H9 (cell line): Measurements from ENCODE around the gene ACBD7. TPM values are rescaled to one million over a fixed set of nuclear protein-coding genes. Genes with fewer than 3 reads are reported as not detected.
A peak's percentile ranks its signal among the peaks of the same experiment; 100 is the strongest.

Experiments
- DNase-seq: peaks from one replicate; pipeline ENCODE4 v3.0.0-alpha.2; 2017
- H2AFZ ChIP-seq: one replicate; pipeline ENCODE4 v1.6.1; 2013; ENCODE audit warnings: mild to moderate bottlenecking, low read length, control low read depth, moderate library complexity
- H2AK5ac ChIP-seq: 2 replicates; pipeline ENCODE4 v1.6.1; 2013; ENCODE audit warnings: low read length, control low read depth, mixed read lengths; ENCODE audit not compliant: insufficient read length
- H2BK120ac ChIP-seq: one replicate; pipeline ENCODE4 v1.6.1; 2013; ENCODE audit warnings: low read depth, mild to moderate bottlenecking, low read length, control low read depth, inconsistent platforms; ENCODE audit not compliant: poor library complexity, severe bottlenecking
- H2BK12ac ChIP-seq: 2 replicates; pipeline ENCODE4 v1.6.1; 2013; ENCODE audit warnings: low read length, control low read depth, mixed read lengths, low read depth; ENCODE audit not compliant: insufficient read length
- H2BK15ac ChIP-seq: 2 replicates; pipeline ENCODE4 v1.6.1; 2013; ENCODE audit warnings: low read depth, low read length, control low read depth
- H2BK20ac ChIP-seq: one replicate; pipeline ENCODE4 v1.6.1; 2013; ENCODE audit warnings: low read depth, mild to moderate bottlenecking, low read length, control low read depth, inconsistent platforms; ENCODE audit not compliant: poor library complexity, severe bottlenecking
- H2BK5ac ChIP-seq: 2 replicates; pipeline ENCODE4 v1.6.1; 2013; ENCODE audit warnings: low read length, control low read depth, mixed read lengths; ENCODE audit not compliant: insufficient read length
- H3K14ac ChIP-seq: 2 replicates; pipeline ENCODE4 v1.6.1; 2013; ENCODE audit warnings: low read length, control low read depth; ENCODE audit not compliant: insufficient read depth
- H3K18ac ChIP-seq: 2 replicates; pipeline ENCODE4 v1.6.1; 2013; ENCODE audit warnings: low read depth, mild to moderate bottlenecking, mixed read lengths, low read length, control low read depth; ENCODE audit not compliant: insufficient read length
- H3K23ac ChIP-seq: 2 replicates; pipeline ENCODE4 v1.6.1; 2013; ENCODE audit warnings: low read length, control low read depth, mixed read lengths, low read depth; ENCODE audit not compliant: insufficient read length
- H3K23me2 ChIP-seq: 2 replicates; pipeline ENCODE4 v1.6.1; 2013; ENCODE audit warnings: low read depth, mild to moderate bottlenecking, mixed read lengths, low read length, control low read depth; ENCODE audit not compliant: insufficient read length, poor library complexity, severe bottlenecking
- H3K27ac ChIP-seq: 2 replicates; pipeline ENCODE4 v1.5.1; 2013; ENCODE audit warnings: low read length, control low read depth, mixed read lengths, low read depth; ENCODE audit not compliant: insufficient read length
- H3K27me3 ChIP-seq: 2 replicates; pipeline ENCODE4 v1.6.1; 2013; ENCODE audit warnings: low read length, control low read depth, inconsistent platforms; ENCODE audit not compliant: insufficient read depth
- H3K4ac ChIP-seq: 2 replicates; pipeline ENCODE4 v1.6.1; 2013; ENCODE audit warnings: low read depth, mild to moderate bottlenecking, control low read depth, inconsistent platforms, low read length, moderate library complexity
- H3K4me1 ChIP-seq: 2 replicates; pipeline ENCODE4 v1.6.1; 2013; ENCODE audit warnings: low read length, control low read depth, inconsistent platforms; ENCODE audit not compliant: insufficient read depth
- H3K4me2 ChIP-seq: 2 replicates; pipeline ENCODE4 v1.6.1; 2013; ENCODE audit warnings: low read length, control low read depth, mixed read lengths; ENCODE audit not compliant: insufficient read length, insufficient read depth
- H3K56ac ChIP-seq: 2 replicates; pipeline ENCODE4 v1.6.1; 2013; ENCODE audit warnings: low read depth, mild to moderate bottlenecking, mixed read lengths, low read length, control low read depth; ENCODE audit not compliant: insufficient read length
- H3K79me1 ChIP-seq: 2 replicates; pipeline ENCODE4 v1.6.1; 2013; ENCODE audit warnings: low read depth, mild to moderate bottlenecking, moderate library complexity, low read length, control low read depth, inconsistent platforms; ENCODE audit not compliant: insufficient read depth, poor library complexity, severe bottlenecking
- H3K79me2 ChIP-seq: 2 replicates; pipeline ENCODE4 v1.6.1; 2013; ENCODE audit warnings: low read length, control low read depth, inconsistent platforms; ENCODE audit not compliant: insufficient read depth
- H3K9ac ChIP-seq: 2 replicates; pipeline ENCODE4 v1.6.1; 2013; ENCODE audit warnings: low read length, control low read depth, mixed read lengths; ENCODE audit not compliant: insufficient read length; ENCODE audit errors: extremely low read depth
- H3K9me3 ChIP-seq: one replicate; pipeline ENCODE4 v1.6.1; 2013; ENCODE audit warnings: low read depth, low read length, inconsistent platforms; ENCODE audit not compliant: control insufficient read depth
- H3T11ph ChIP-seq: one replicate; pipeline ENCODE4 v1.6.1; 2013; ENCODE audit warnings: mild to moderate bottlenecking, low read length, control low read depth, inconsistent platforms
- H4K20me1 ChIP-seq: one replicate; pipeline ENCODE4 v1.6.1; 2013; ENCODE audit not compliant: control insufficient read depth, insufficient read length, insufficient read depth
- H4K5ac ChIP-seq: 2 replicates; pipeline ENCODE4 v1.6.1; 2013; ENCODE audit warnings: low read depth, mild to moderate bottlenecking, mixed read lengths, low read length, control low read depth; ENCODE audit not compliant: insufficient read length
- H4K8ac ChIP-seq: replicated peaks from 2 replicates; pipeline ENCODE4 v1.6.1; 2013; ENCODE audit warnings: low read length, control low read depth, mixed read lengths, low read depth; ENCODE audit not compliant: insufficient read length
- H4K91ac ChIP-seq: 2 replicates; pipeline ENCODE4 v1.6.1; 2013; ENCODE audit warnings: low read depth, mild to moderate bottlenecking, moderate library complexity, mixed read lengths, low read length, control low read depth; ENCODE audit not compliant: insufficient read length
- H3K27ac Mint-ChIP-seq, 3 experiments: 2 replicates in 2 of 3; 3 replicates in 1 of 3; pipeline ENCODE4 v1.8.0; 2020 to 2021; ENCODE audit warnings: mixed read lengths in 3 of 3, mild to moderate bottlenecking in 1 of 3, moderate library complexity in 1 of 3
- H3K27me3 Mint-ChIP-seq: 2 replicates; pipeline ENCODE4 v1.8.0; 2021; ENCODE audit warnings: low read depth, mild to moderate bottlenecking, moderate library complexity, mixed read lengths
- H3K36me3 Mint-ChIP-seq, 3 experiments: 2 replicates in 2 of 3; 3 replicates in 1 of 3; pipeline ENCODE4 v1.8.0; 2020 to 2021; ENCODE audit warnings: low read depth in 3 of 3, mixed read lengths in 3 of 3; ENCODE audit not compliant: insufficient read depth in 1 of 3
- H3K4me1 Mint-ChIP-seq, 2 experiments: 2 replicates each; pipeline ENCODE4 v1.8.0; 2020; ENCODE audit warnings: mixed read lengths in 2 of 2
- H3K4me3 Mint-ChIP-seq, 2 experiments: 2 replicates in 1 of 2; 3 replicates in 1 of 2; pipeline ENCODE4 v1.8.0; 2020 to 2021; ENCODE audit warnings: mild to moderate bottlenecking in 2 of 2, mixed read lengths in 2 of 2, moderate library complexity in 1 of 2
- H3K9me3 Mint-ChIP-seq, 2 experiments: 2 replicates in 1 of 2; 3 replicates in 1 of 2; pipeline ENCODE4 v1.8.0; 2020; ENCODE audit warnings: mild to moderate bottlenecking in 2 of 2, mixed read lengths in 2 of 2, moderate library complexity in 1 of 2
- whole genome bisulfite sequencing: extraction: QIAGEN DNeasy Blood & Tissue Kit; methylation state at CpG from one replicate; pipeline ENCODE4 v1.1.7; 2013; ENCODE audit warnings: missing lambda C conversion rate, low lambda C conversion rate, mixed read lengths; ENCODE audit not compliant: insufficient read length; ENCODE audit errors: extremely low coverage; 5-methylcytosine and 5-hydroxymethylcytosine counted together
- total RNA-seq: library from RNA; stranded (reverse); gene quantifications from 2 replicates; pipeline ENCODE4 v1.2.1, GENCODE V29; 2021
- TF ChIP-seq, protein P1 (sequence below): fragments of 200-600 bp; sonication (generic); conservative IDR thresholded peaks from 3 replicates; pipeline ENCODE4 v1.8.0; 2021; ENCODE audit warnings: antibody characterized with exemption, mild to moderate bottlenecking

The ACBD7 gene
- total RNA-seq, 1 experiment from 2014 or later: 25.0 TPM

DNA sequence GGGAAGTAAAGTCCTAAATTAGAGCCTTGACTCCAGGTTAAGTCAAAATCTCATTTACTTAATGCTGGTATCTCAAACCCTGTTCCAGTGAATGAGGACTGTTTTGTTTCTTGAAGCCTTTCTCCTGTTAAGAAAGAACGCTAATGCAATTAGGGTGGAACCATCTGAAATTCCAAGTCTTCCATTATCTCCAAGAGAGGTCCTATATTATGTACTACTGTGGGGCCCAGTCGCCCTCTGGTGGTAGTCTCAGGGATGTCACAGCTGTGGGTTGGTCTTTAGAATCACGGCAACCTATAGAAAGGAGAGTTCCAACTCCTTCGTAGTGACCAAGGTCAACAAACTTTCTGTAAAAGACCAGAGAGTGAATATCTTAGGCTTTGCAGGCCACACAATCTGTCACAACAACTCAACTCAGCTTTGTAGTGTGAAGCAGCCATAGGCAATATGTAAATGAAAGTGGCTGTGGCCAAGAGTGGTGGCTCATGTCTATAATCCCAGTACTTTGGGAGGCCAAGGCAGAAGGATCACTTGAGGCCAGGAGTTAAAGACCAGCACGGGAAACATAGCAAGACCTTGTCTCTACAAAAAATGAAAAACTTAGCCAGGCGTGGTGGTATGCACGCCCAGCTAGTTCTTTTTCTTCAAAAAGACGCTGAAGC, 17.9 kb upstream of the ACBD7 start:
- H3K4me3 Mint-ChIP-seq: no peak overlapping the region
- Histone ChIP-seq H3K79me1 (no peaks in the 10 kb centered on the region), H3T11ph (no peak overlapping the region)

More for the DNA sequence above, 17.9 kb upstream of the ACBD7 start:
- H4K91ac ChIP-seq: no peak overlapping the region
- H2BK12ac ChIP-seq: no peak overlapping the region
- no peak overlapping the region for H4K5ac ChIP-seq
- no peak overlapping the region for H3K27ac ChIP-seq
- H3K27ac Mint-ChIP-seq: no peak overlapping the region
- no peak overlapping the region for H3K18ac ChIP-seq
- H3K4me2 ChIP-seq: no peak overlapping the region
- no peaks in the 10 kb centered on the region for H3K79me2 ChIP-seq
- no peak overlapping the region for H3K23ac ChIP-seq
- no peak overlapping the region for H4K8ac ChIP-seq
- H3K36me3 Mint-ChIP-seq: peaks cover 16 to 62% (median 50%) of the 10 kb centered on the region in 3 experiments; a peak in 6 of 7 replicates
- no peaks in the 10 kb centered on the region; the same call in 1 of the 2 replicates for H3K27me3 ChIP-seq
- H2BK120ac ChIP-seq: no peak overlapping the region
- H3K27me3 Mint-ChIP-seq: no peaks in the 10 kb centered on the region
- no CpG with 5 or more reads among the region's 8 CpGs for WGBS
- H3K9me3 Mint-ChIP-seq: no peaks in the 10 kb centered on the region
- H3K4me1 Mint-ChIP-seq: no peaks in the 10 kb centered on the region
- peak; percentile 75 for DNase-seq
- no peak overlapping the region for H2AFZ ChIP-seq
- H3K23me2 ChIP-seq: no peaks in the 10 kb centered on the region
- no peak overlapping the region for H2BK5ac ChIP-seq
- H2BK20ac ChIP-seq: no peak overlapping the region
- no peak overlapping the region for H3K4ac ChIP-seq
- H4K20me1 ChIP-seq: no peaks in the 10 kb centered on the region
- no peak overlapping the region for H2BK15ac ChIP-seq
- H3K56ac ChIP-seq: no peak overlapping the region
- no peak overlapping the region for H3K9ac ChIP-seq
- no peaks in the 10 kb centered on the region for H3K9me3 ChIP-seq
- TF ChIP-seq, protein P1, sequence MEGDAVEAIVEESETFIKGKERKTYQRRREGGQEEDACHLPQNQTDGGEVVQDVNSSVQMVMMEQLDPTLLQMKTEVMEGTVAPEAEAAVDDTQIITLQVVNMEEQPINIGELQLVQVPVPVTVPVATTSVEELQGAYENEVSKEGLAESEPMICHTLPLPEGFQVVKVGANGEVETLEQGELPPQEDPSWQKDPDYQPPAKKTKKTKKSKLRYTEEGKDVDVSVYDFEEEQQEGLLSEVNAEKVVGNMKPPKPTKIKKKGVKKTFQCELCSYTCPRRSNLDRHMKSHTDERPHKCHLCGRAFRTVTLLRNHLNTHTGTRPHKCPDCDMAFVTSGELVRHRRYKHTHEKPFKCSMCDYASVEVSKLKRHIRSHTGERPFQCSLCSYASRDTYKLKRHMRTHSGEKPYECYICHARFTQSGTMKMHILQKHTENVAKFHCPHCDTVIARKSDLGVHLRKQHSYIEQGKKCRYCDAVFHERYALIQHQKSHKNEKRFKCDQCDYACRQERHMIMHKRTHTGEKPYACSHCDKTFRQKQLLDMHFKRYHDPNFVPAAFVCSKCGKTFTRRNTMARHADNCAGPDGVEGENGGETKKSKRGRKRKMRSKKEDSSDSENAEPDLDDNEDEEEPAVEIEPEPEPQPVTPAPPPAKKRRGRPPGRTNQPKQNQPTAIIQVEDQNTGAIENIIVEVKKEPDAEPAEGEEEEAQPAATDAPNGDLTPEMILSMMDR: peak; percentile 97
- no peaks in the 10 kb centered on the region for H3K4me1 ChIP-seq
- H3K14ac ChIP-seq: no peak overlapping the region
- no peak overlapping the region for H2AK5ac ChIP-seq
